Chondrocyte (in vitro differentiated cells): Measurements from ENCODE around the gene NTSR1. TPM values are rescaled to one million over a fixed set of nuclear protein-coding genes. Genes with fewer than 3 reads are reported as not detected.

Experiments used
- DNase-seq: peaks from one replicate; pipeline ENCODE4 v3.0.0; 2021; ENCODE audit warnings: mixed read lengths, low spot score
- H3K27ac Mint-ChIP-seq: one replicate; pipeline ENCODE4 v1.8.0; 2021; ENCODE audit warnings: mild to moderate bottlenecking, moderate library complexity, mixed read lengths; ENCODE audit not compliant: unreplicated experiment
- H3K27me3 Mint-ChIP-seq: 2 replicates; pipeline ENCODE4 v1.8.0; 2021; ENCODE audit warnings: low read depth, mixed read lengths
- H3K36me3 Mint-ChIP-seq: 2 replicates; pipeline ENCODE4 v1.8.0; 2021; ENCODE audit warnings: low read depth, mixed read lengths
- H3K4me1 Mint-ChIP-seq: 2 replicates; pipeline ENCODE4 v1.8.0; 2021; ENCODE audit warnings: low read depth, mild to moderate bottlenecking, mixed read lengths
- H3K4me3 Mint-ChIP-seq: one replicate; pipeline ENCODE4 v1.8.0; 2021; ENCODE audit warnings: mild to moderate bottlenecking, moderate library complexity, mixed read lengths; ENCODE audit not compliant: unreplicated experiment
- H3K9me3 Mint-ChIP-seq: 2 replicates; pipeline ENCODE4 v1.8.0; 2021; ENCODE audit warnings: low read depth, mixed read lengths
- CTCF ChIP-seq: fragments of 200-600 bp; sonication (generic); IDR thresholded peaks from 2 replicates; pipeline ENCODE4 v1.5.0; 2021; ENCODE audit warnings: antibody characterized with exemption, mild to moderate bottlenecking, moderate library complexity
- total RNA-seq: library from RNA; stranded (reverse); gene quantifications from 3 replicates; pipeline ENCODE4 v1.2.1, GENCODE V29; 2021

The NTSR1 gene
- total RNA-seq, 1 donor from 2014 or later = not detected

- no peaks in the 10 kb centered on the region for H3K9me3 Mint-ChIP-seq
- H3K27ac Mint-ChIP-seq = no peak overlapping the region
- H3K36me3 Mint-ChIP-seq = no peaks in the 10 kb centered on the region
- DNase-seq = no peak
- peaks cover 23% of the 10 kb centered on the region for H3K27me3 Mint-ChIP-seq
- H3K4me3 Mint-ChIP-seq = no peak overlapping the region
- TF ChIP-seq CTCF = no peak
- H3K4me1 Mint-ChIP-seq = peaks cover under 1% of the 10 kb centered on the region
These were observed 10.4 kb upstream of the NTSR1 start for GRCh38 chr20:62698231-62698630.

- Mint-ChIP-seq H3K27me3 (peaks cover 23% of the 10 kb centered on the region), H3K9me3 (no peaks in the 10 kb centered on the region), H3K4me3 (no peak overlapping the region), H3K27ac (no peak overlapping the region), H3K4me1 (peaks cover 11% of the 10 kb centered on the region), H3K36me3 (no peaks in the 10 kb centered on the region)
- TF ChIP-seq CTCF = no peak
- DNase-seq = no peak
These were observed 9.3 kb upstream of the NTSR1 start for GRCh38 chr20:62699296-62699695.

- Mint-ChIP-seq H3K4me3 (no peak overlapping the region), H3K27me3 (peaks cover 23% of the 10 kb centered on the region), H3K9me3 (no peaks in the 10 kb centered on the region), H3K27ac (no peak overlapping the region), H3K4me1 (peaks cover 16% of the 10 kb centered on the region), H3K36me3 (no peaks in the 10 kb centered on the region)
- no peak for DNase-seq
- TF ChIP-seq CTCF = no peak
These were observed 8.9 kb upstream of the NTSR1 start for GRCh38 chr20:62699741-62700140.

GRCh38 chr20:62700261-62700930, 8.2 kb upstream of the NTSR1 start:
- peaks cover 18% of the 10 kb centered on the region for H3K4me1 Mint-ChIP-seq
- H3K9me3 Mint-ChIP-seq = no peaks in the 10 kb centered on the region
- H3K27me3 Mint-ChIP-seq = peaks cover 21% of the 10 kb centered on the region
- TF ChIP-seq CTCF = no peak
- no peak for DNase-seq
- no peak overlapping the region for H3K4me3 Mint-ChIP-seq
- no peak overlapping the region for H3K27ac Mint-ChIP-seq
- no peaks in the 10 kb centered on the region for H3K36me3 Mint-ChIP-seq

- H3K4me3 Mint-ChIP-seq = no peak overlapping the region
- H3K27me3 Mint-ChIP-seq = peaks cover 13% of the 10 kb centered on the region
- TF ChIP-seq CTCF = no peak
- no peak overlapping the region for H3K27ac Mint-ChIP-seq
- no peaks in the 10 kb centered on the region for H3K9me3 Mint-ChIP-seq
- H3K36me3 Mint-ChIP-seq = no peaks in the 10 kb centered on the region
- H3K4me1 Mint-ChIP-seq = peaks cover 18% of the 10 kb centered on the region
- DNase-seq = no peak
These were observed 7.2 kb upstream of the NTSR1 start for GRCh38 chr20:62701161-62702012.
